WTC11 (cell line): Measurements from ENCODE around the gene SBK3.

Source experiments
- ESRRA ChIP-seq: sonication (generic); formaldehyde crosslinking; IDR thresholded peaks from 2 replicates; pipeline ENCODE4 v1.8.1; 2022; ENCODE audit warnings: mild to moderate bottlenecking, missing genetic modification reagents, borderline replicate concordance
- TF ChIP-seq, protein P1 (sequence below): fragments of 200-600 bp; IDR thresholded peaks from 2 replicates; pipeline ENCODE4 v1.8.0; 2022; ENCODE audit warnings: antibody characterized with exemption
- TF ChIP-seq, protein P2 (sequence below): sonication (generic); formaldehyde crosslinking; conservative IDR thresholded peaks from 2 replicates; pipeline ENCODE4 v1.8.1; 2023; ENCODE audit warnings: mild to moderate bottlenecking, low read depth, missing genetic modification reagents, moderate library complexity

DNA sequence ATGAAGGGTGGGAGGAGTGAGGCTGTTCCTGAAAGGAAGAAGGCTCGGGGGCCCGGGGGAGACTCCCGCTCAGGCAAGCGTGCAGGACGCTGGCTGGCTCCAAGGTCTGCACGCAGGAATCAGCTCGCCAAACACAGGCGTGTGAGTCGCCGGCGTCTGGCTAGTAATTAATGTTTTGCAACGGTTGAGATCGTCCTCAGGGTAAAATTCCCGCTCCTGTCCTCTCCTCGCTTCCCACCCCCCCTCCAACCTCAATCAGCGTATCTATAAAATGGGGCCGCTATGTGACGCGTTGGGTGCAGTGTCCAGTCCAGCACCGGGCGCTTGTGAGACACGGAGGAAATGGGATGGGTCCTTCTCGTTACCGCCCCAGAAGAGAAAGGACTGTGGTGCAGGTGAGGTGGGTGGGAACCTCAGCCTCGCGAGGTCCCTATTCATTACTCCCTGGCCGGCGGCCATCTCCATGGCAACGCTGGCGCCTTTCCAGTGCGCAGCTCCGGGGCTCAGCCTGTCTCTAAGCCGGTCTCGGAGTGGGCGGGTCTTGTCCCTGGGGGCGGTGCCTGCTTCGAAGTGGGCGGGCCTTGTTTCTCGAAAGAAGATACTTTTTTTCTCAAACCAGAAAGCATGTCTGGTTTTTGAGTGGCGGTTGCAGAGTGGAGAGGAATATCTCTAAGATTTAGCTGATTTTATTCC lies 41.8 kb upstream of the SBK3 start:
- TF ChIP-seq, protein P1, sequence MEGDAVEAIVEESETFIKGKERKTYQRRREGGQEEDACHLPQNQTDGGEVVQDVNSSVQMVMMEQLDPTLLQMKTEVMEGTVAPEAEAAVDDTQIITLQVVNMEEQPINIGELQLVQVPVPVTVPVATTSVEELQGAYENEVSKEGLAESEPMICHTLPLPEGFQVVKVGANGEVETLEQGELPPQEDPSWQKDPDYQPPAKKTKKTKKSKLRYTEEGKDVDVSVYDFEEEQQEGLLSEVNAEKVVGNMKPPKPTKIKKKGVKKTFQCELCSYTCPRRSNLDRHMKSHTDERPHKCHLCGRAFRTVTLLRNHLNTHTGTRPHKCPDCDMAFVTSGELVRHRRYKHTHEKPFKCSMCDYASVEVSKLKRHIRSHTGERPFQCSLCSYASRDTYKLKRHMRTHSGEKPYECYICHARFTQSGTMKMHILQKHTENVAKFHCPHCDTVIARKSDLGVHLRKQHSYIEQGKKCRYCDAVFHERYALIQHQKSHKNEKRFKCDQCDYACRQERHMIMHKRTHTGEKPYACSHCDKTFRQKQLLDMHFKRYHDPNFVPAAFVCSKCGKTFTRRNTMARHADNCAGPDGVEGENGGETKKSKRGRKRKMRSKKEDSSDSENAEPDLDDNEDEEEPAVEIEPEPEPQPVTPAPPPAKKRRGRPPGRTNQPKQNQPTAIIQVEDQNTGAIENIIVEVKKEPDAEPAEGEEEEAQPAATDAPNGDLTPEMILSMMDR, result no peak
- TF ChIP-seq ESRRA (CRISPR knock-in tag), result no peak
- TF ChIP-seq, protein P2, sequence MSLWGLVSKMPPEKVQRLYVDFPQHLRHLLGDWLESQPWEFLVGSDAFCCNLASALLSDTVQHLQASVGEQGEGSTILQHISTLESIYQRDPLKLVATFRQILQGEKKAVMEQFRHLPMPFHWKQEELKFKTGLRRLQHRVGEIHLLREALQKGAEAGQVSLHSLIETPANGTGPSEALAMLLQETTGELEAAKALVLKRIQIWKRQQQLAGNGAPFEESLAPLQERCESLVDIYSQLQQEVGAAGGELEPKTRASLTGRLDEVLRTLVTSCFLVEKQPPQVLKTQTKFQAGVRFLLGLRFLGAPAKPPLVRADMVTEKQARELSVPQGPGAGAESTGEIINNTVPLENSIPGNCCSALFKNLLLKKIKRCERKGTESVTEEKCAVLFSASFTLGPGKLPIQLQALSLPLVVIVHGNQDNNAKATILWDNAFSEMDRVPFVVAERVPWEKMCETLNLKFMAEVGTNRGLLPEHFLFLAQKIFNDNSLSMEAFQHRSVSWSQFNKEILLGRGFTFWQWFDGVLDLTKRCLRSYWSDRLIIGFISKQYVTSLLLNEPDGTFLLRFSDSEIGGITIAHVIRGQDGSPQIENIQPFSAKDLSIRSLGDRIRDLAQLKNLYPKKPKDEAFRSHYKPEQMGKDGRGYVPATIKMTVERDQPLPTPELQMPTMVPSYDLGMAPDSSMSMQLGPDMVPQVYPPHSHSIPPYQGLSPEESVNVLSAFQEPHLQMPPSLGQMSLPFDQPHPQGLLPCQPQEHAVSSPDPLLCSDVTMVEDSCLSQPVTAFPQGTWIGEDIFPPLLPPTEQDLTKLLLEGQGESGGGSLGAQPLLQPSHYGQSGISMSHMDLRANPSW (CRISPR knock-in tag), result no peak
